ENCODE measurements around the gene RBM43. TPM values are rescaled to one million over a fixed set of nuclear protein-coding genes. Genes with fewer than 3 reads are reported as not detected.
A peak's percentile ranks its signal among the peaks of the same experiment; 100 is the strongest.
"Not testable (repeated sequence)": the region's sequence is repeated elsewhere in the genome, so short reads cannot be mapped to it uniquely, and the experiment has no call there.

The RBM43 gene
- total RNA-seq, 1 donor from 2014 or later, result 4.8 TPM

- Mint-ChIP-seq H3K27ac (no peak overlapping the region), H3K36me3 (ENCODE audit: low read depth) (no peaks in the 10 kb centered on the region), H3K4me3 (no peak overlapping the region), H3K9me3 (no peaks in the 10 kb centered on the region), H3K27me3 (no peaks in the 10 kb centered on the region), H3K4me1 (peaks cover 13% of the 10 kb centered on the region)
- no peak for TF ChIP-seq CTCF (IDR thresholded peaks at IDR 0.05)
- no peak for DNase-seq
- ChIA-PET CTCF (no interaction called here), POLR2A (no interaction called here)
- ATAC-seq (ENCODE audit: low read depth), result no peak
- intact Hi-C loops (cut with micrococcal nuclease), result no loop called here
Observed at GRCh38 chr2:151302404-151302803, 40.7 kb upstream of the RBM43 start.

- ATAC-seq (ENCODE audit: low read depth), result no peak
- POLR2A ChIA-PET, result no interaction called here
- H3K4me1 Mint-ChIP-seq, result peaks cover 14% of the 10 kb centered on the region
- no peak for DNase-seq
- H3K4me3 Mint-ChIP-seq, result no peak overlapping the region
- intact Hi-C loops (cut with micrococcal nuclease), result loop anchor here (2.0 to 10.0 kb wide), 2 partner anchors 39 to 1035 kb away; partner anchors contain the start of genes FMNL2 and RBM43
- CTCF ChIA-PET, result no interaction called here
- no peaks in the 10 kb centered on the region for H3K9me3 Mint-ChIP-seq
- no peaks in the 10 kb centered on the region for H3K27me3 Mint-ChIP-seq
- H3K36me3 Mint-ChIP-seq (ENCODE audit: low read depth), result no peaks in the 10 kb centered on the region
- no peak for TF ChIP-seq CTCF (IDR thresholded peaks at IDR 0.05)
- no peak overlapping the region for H3K27ac Mint-ChIP-seq
Observed at GRCh38 chr2:151299920-151300539, 38.4 kb upstream of the RBM43 start.

- intact Hi-C loops (cut with micrococcal nuclease), result loop anchor here (1.0 to 10.0 kb wide), 3 partner anchors 8 to 1037 kb away; partner anchors contain the start of genes FMNL2 and RBM43
- H3K27ac Mint-ChIP-seq, result peak overlapping the region; percentile 83
- no peak for TF ChIP-seq CTCF (IDR thresholded peaks at IDR 0.05)
- H3K4me1 Mint-ChIP-seq, result peaks cover 14% of the 10 kb centered on the region
- ChIA-PET CTCF (interaction anchor here (1.4 kb wide), 1 partner anchor 36 kb away, joined by 3 read pairs; the partner anchor contains the start of gene RBM43), POLR2A (interaction anchor here (1.0 to 1.9 kb wide), 3 partner anchors 8 to 112 kb away, joined by 3 to 33 read pairs (median 3); partner anchors contain the start of genes NMI, RBM43 and RIF1)
- DNase-seq (no peak), ATAC-seq (ENCODE audit: low read depth) (peak; percentile 88)
- no peaks in the 10 kb centered on the region for H3K9me3 Mint-ChIP-seq
- no peaks in the 10 kb centered on the region for H3K36me3 Mint-ChIP-seq (ENCODE audit: low read depth)
- H3K4me3 Mint-ChIP-seq, result no peak overlapping the region
- H3K27me3 Mint-ChIP-seq, result no peaks in the 10 kb centered on the region
Observed at GRCh38 chr2:151297882-151298281, 36.2 kb upstream of the RBM43 start.

GRCh38 chr2:151295926-151296325, 34.3 kb upstream of the RBM43 start:
- H3K9me3 Mint-ChIP-seq; H3K27ac Mint-ChIP-seq; DNase-seq; POLR2A ChIA-PET; ATAC-seq (ENCODE audit: low read depth); H3K4me3 Mint-ChIP-seq; CTCF ChIA-PET; H3K27me3 Mint-ChIP-seq; H3K36me3 Mint-ChIP-seq (ENCODE audit: low read depth): not testable (repeated sequence)
- H3K4me1 Mint-ChIP-seq, result peaks cover 14% of the 10 kb centered on the region
- intact Hi-C loops (cut with micrococcal nuclease), result loop anchor here (10.0 kb wide), 1 partner anchor 1039 kb away; the partner anchor contains the start of gene FMNL2

- CTCF ChIA-PET, result no interaction called here
- ATAC-seq (ENCODE audit: low read depth), result no peak
- no peak overlapping the region for H3K4me3 Mint-ChIP-seq
Observed at GRCh38 chr2:151292546-151292945, 30.9 kb upstream of the RBM43 start.

More at GRCh38 chr2:151292546-151292945, 30.9 kb upstream of the RBM43 start:
- Mint-ChIP-seq H3K36me3 (ENCODE audit: low read depth) (peaks cover 7% of the 10 kb centered on the region), H3K4me1 (peaks cover 23% of the 10 kb centered on the region), H3K9me3 (no peaks in the 10 kb centered on the region), H3K27ac (no peak overlapping the region), H3K27me3 (no peaks in the 10 kb centered on the region)
- POLR2A ChIA-PET, result interaction anchor here (0.7 kb wide), 1 partner anchor 117 kb away, joined by 4 read pairs; the partner anchor contains the start of gene RIF1
- intact Hi-C loops (cut with micrococcal nuclease), result loop anchor here (10.0 kb wide), 1 partner anchor 1042 kb away; the partner anchor contains the start of gene FMNL2
- TF ChIP-seq CTCF (IDR thresholded peaks at IDR 0.05), result no peak
- no peak for DNase-seq
